Vagina (tissue), 2 donors: Measurements from ENCODE around the gene PLCB3.

Experiments
- CTCF ChIP-seq, 3 experiments: fragments of 450-650 bp in 2 of 3; fragments of 200-600 bp in 1 of 3; sonication (generic) in 1 of 3; IDR thresholded peaks; one replicate each; pipeline ENCODE4 v1.5.1; 2017 to 2019; ENCODE audit warnings: antibody characterized with exemption in 3 of 3, mild to moderate bottlenecking in 2 of 3, moderate library complexity in 2 of 3
- POLR2A ChIP-seq, 2 donors: fragments of 450-650 bp; IDR thresholded peaks; one replicate each; pipeline ENCODE4 v1.6.1; 2017; ENCODE audit warnings: antibody characterized with exemption in 2 of 2, mild to moderate bottlenecking in 2 of 2, moderate library complexity in 2 of 2
- POLR2AphosphoS5 ChIP-seq, 2 donors: sonication (generic); formaldehyde crosslinking; IDR thresholded peaks; one replicate each; pipeline ENCODE4 v1.9.0; 2017; ENCODE audit warnings: antibody characterized with exemption in 2 of 2, mild to moderate bottlenecking in 2 of 2, low read depth in 1 of 2; ENCODE audit not compliant: insufficient read depth in 1 of 2

GRCh38 chr11:64298966-64299846 lies 47.9 kb downstream of the PLCB3 start:
- TF ChIP-seq CTCF (IDR thresholded peaks at IDR 0.05) (no peak), POLR2A (IDR thresholded peaks at IDR 0.05) (peak in 1 of 2 donors; percentile 10), POLR2AphosphoS5 (IDR thresholded peaks at IDR 0.05; ENCODE audit: insufficient read depth in 1 of 2, low read depth in 1 of 2) (no peak)
